ENCODE measurements around the gene FAM107A. TPM values are rescaled to one million over a fixed set of nuclear protein-coding genes. Genes with fewer than 3 reads are reported as not detected.

Gene FAM107A
- polyA plus RNA-seq, 1 donor from 2014 or later: 0.16 TPM

DNA sequence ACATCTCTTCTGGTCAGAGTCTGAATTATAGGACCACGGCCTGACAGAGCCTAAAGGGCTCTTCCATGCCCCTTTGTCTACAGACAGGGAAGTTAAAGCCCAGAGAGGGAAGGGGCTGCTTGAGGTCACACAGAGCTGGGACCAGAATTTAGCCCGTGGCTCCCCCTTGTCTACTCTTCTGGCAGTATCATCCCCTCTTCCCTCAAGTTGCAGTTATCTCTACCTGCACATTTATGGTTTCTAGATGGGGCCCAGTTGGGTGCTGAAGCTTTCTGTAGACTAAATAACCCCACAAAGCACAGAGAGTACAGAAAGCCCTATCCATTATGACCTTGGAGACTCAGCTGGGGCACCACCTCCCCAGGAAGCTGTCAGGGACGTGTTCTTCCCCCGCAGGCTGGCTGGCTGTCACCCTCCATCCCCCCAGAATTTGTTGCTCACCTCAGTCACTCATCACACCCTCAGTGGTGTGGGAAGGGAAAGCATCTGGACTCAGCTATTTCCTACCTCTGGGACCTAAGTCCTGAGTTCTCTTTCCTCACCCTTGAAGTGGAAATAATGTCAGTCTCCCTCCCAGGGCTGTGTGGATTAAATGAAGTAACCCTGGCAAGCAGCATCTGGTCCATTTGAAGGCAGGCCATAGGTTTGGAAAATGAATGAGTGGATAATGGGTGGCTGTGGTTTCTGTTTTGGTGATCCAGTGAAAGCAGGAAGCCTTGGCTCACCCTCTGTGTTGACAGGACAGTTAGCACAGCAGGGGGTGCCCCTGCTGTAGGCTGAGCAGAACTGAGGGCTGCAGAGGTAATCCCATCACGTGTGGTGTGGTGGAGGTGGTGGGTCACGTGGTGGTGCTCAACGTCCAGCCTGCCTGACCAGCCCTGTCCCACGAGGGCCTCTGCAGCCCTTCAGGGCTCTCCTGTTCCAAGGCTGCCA, 56.5 kb downstream of the FAM107A start:
- no peak overlapping the region for H3K27ac ChIP-seq (ENCODE audit: low read length)
- no peaks in the 10 kb centered on the region for H3K9me3 ChIP-seq (ENCODE audit: low read length)
- no peak overlapping the region for H3K4me2 ChIP-seq (ENCODE audit: low read length)
- no peak overlapping the region for H2AFZ ChIP-seq (ENCODE audit: low read depth, low read length)
- H3K36me3 ChIP-seq (ENCODE audit: insufficient read depth, low read length): no peaks in the 10 kb centered on the region
- no peaks in the 10 kb centered on the region for H3F3A ChIP-seq (ENCODE audit: insufficient read depth, low read length, poor library complexity, severe bottlenecking)
- H3K4me3 ChIP-seq (ENCODE audit: low read length): no peak overlapping the region
- H3K9ac ChIP-seq (ENCODE audit: low read length): no peak overlapping the region
- H3K79me2 ChIP-seq (replicated peaks; ENCODE audit: insufficient read depth, low read length): no peaks in the 10 kb centered on the region
- no peak for TF ChIP-seq EZH2 (IDR thresholded peaks at IDR 0.05; ENCODE audit: borderline replicate concordance, insufficient read depth, low read length, poor library complexity, severe bottlenecking)
- H3K27me3 ChIP-seq (ENCODE audit: insufficient read depth, low read depth, low read length): no peaks in the 10 kb centered on the region
- no peaks in the 10 kb centered on the region for H4K20me1 ChIP-seq (ENCODE audit: insufficient read depth)
- no peaks in the 10 kb centered on the region for H3K9me2 ChIP-seq (ENCODE audit: insufficient read depth, low read length)

- Histone ChIP-seq H2AFZ (ENCODE audit: low read depth, low read length) (no peak overlapping the region), H3K9ac (ENCODE audit: low read length) (no peak overlapping the region), H4K20me1 (ENCODE audit: insufficient read depth) (no peaks in the 10 kb centered on the region), H3K9me3 (ENCODE audit: low read length) (no peaks in the 10 kb centered on the region), H3F3A (ENCODE audit: insufficient read depth, low read length, poor library complexity, severe bottlenecking) (no peaks in the 10 kb centered on the region), H3K79me2 (replicated peaks; ENCODE audit: insufficient read depth, low read length) (no peaks in the 10 kb centered on the region), H3K9me2 (ENCODE audit: insufficient read depth, low read length) (no peaks in the 10 kb centered on the region), H3K27me3 (ENCODE audit: insufficient read depth, low read depth, low read length) (no peaks in the 10 kb centered on the region), H3K4me3 (ENCODE audit: low read length) (no peak overlapping the region), H3K27ac (ENCODE audit: low read length) (no peak overlapping the region), H3K4me2 (ENCODE audit: low read length) (no peak overlapping the region), H3K36me3 (ENCODE audit: insufficient read depth, low read length) (no peaks in the 10 kb centered on the region)
- no peak for TF ChIP-seq EZH2 (IDR thresholded peaks at IDR 0.05; ENCODE audit: borderline replicate concordance, insufficient read depth, low read length, poor library complexity, severe bottlenecking)
- no peak for TF ChIP-seq TAF1 (IDR thresholded peaks at IDR 0.05; ENCODE audit: low read depth)
- no peak for TF ChIP-seq EP300 (conservative IDR thresholded peaks at IDR 0.05; ENCODE audit: poor library complexity, severe bottlenecking)
- TF ChIP-seq CTCF (IDR thresholded peaks at IDR 0.05; ENCODE audit: poor library complexity, severe bottlenecking): no peak
- TF ChIP-seq MXI1 (conservative IDR thresholded peaks at IDR 0.05; ENCODE audit: poor library complexity, severe bottlenecking): no peak
- no peak for TF ChIP-seq RAD21 (conservative IDR thresholded peaks at IDR 0.05)
- TF ChIP-seq SMC3 (conservative IDR thresholded peaks at IDR 0.05; ENCODE audit: poor library complexity): no peak
- TF ChIP-seq REST (IDR thresholded peaks at IDR 0.05; ENCODE audit: borderline replicate concordance): no peak
- no peak for TF ChIP-seq POLR2AphosphoS5 (IDR thresholded peaks at IDR 0.05)
These were observed 57.4 kb downstream of the FAM107A start for GRCh38 chr3:58519668-58520402.

All from neural cell (in vitro differentiated cells).